Activated T-helper 2 cell treated with anti-CD3 and anti-CD28 coated beads, Interferon-gamma antibody, Interleukin-2, Interleukin-4, amounts not matched to agents 10 μg/mL and 5 μg/mL and 100 μg/mL, durations not matched to agents 14 hours and 24 hours and 36 hours (primary cell): ENCODE results near the gene HK3. TPM values are rescaled to one million over a fixed set of nuclear protein-coding genes. Genes with fewer than 3 reads are reported as not detected.

ENCODE experiments used
- DNase-seq: peaks from one replicate; pipeline ENCODE4 v3.0.0; 2021; ENCODE audit warnings: low spot score
- H3K27ac Mint-ChIP-seq: one replicate; pipeline ENCODE4 v1.8.0; 2021; ENCODE audit warnings: mixed read lengths
- H3K27me3 Mint-ChIP-seq: one replicate; pipeline ENCODE4 v1.8.0; 2021; ENCODE audit warnings: low read depth, mixed read lengths
- H3K36me3 Mint-ChIP-seq: one replicate; pipeline ENCODE4 v1.8.0; 2021; ENCODE audit warnings: low read depth, mixed read lengths
- H3K4me1 Mint-ChIP-seq: one replicate; pipeline ENCODE4 v1.8.0; 2021; ENCODE audit warnings: low read depth, mixed read lengths
- H3K4me3 Mint-ChIP-seq: one replicate; pipeline ENCODE4 v1.8.0; 2021; ENCODE audit warnings: low read depth, mild to moderate bottlenecking, moderate library complexity, mixed read lengths
- H3K9me3 Mint-ChIP-seq: one replicate; pipeline ENCODE4 v1.8.0; 2021; ENCODE audit warnings: mixed read lengths
- intact Hi-C: fragments of 100-400 bp; cut with micrococcal nuclease; formaldehyde crosslinking; loops from one replicate; pipeline ENCODE4 v1.15.1; 2023
- total RNA-seq: library from RNA; stranded (reverse); gene quantifications from 2 replicates; pipeline ENCODE4 v1.2.3, GENCODE V29; 2022

Gene HK3
- total RNA-seq, 1 donor from 2014 or later: 0.52 TPM

DNA sequence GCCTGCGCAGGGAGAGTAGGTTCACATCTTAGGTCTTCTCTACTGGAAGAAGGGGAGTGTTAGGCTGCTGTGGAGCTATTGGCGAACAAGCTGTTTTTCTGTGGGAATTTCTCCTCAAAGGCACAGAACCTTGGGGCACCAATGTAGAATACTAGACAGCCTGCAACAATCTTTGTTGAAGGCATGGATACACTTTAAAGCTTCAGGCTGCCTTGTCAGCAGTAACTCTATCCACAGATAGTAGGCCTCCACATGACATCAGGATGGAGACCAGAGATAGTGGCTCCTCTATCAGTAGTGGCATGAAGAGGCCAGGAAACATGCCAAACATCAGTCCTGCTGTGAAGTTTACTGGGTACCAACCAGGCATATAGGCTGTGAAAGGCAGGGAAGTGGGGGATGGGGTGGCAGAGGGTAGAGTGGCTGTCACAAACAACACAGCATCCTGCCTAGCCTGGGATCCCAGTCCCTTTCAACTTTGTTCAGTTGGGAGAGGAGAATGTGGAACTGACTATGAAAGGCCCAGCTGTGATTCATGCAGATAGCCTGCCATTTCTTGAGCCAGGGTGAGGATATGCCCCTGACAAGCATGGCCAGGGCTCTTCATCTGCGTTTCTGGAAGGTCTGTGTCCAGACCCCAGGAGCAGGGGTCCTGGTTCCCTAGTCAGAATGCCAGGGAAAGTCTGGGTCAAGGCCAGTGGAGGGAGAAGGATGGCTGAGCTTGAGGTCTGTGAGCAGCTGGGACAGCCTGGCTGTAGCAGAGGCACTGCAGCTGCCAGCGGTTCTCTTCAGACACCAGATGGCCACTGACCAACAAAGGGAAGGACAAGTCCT lies 1.0 kb upstream of the HK3 start:
- Mint-ChIP-seq H3K36me3 (peaks cover 32% of the 10 kb centered on the region), H3K9me3 (no peaks in the 10 kb centered on the region), H3K27ac (no peak overlapping the region), H3K4me3 (no peak overlapping the region), H3K27me3 (no peaks in the 10 kb centered on the region), H3K4me1 (peaks cover 17% of the 10 kb centered on the region)
- no peak for DNase-seq
- intact Hi-C loops: loop anchor here (5.0 kb wide), 1 partner anchor 57 kb away; no protein-coding TSS in a partner anchor

DNA sequence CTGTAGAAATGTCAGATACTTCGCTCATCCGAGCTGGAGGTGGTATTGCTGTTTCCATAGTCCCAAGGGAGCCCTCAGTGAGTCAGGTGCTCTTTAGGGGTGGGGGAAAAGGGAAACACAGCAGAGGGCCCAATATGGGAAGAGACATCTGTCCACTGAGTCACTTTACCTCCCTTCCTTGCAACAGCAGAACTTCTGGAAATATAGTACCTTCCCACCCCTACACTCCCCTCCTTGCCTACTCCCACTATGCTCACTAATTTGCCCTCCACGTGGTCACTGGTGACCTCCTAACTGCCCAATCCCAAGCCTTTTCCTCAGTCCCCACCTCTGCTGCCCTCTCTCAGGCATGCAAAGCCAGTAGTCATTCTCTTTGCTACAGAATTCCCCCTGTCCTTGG lies 1.9 kb downstream of the HK3 start:
- intact Hi-C loops: no loop called here
- no peaks in the 10 kb centered on the region for H3K27me3 Mint-ChIP-seq
- DNase-seq: no peak
- H3K27ac Mint-ChIP-seq: no peak overlapping the region
- H3K36me3 Mint-ChIP-seq: peaks cover 11% of the 10 kb centered on the region
- no peaks in the 10 kb centered on the region for H3K9me3 Mint-ChIP-seq
- peaks cover 17% of the 10 kb centered on the region for H3K4me1 Mint-ChIP-seq
- no peak overlapping the region for H3K4me3 Mint-ChIP-seq

DNA sequence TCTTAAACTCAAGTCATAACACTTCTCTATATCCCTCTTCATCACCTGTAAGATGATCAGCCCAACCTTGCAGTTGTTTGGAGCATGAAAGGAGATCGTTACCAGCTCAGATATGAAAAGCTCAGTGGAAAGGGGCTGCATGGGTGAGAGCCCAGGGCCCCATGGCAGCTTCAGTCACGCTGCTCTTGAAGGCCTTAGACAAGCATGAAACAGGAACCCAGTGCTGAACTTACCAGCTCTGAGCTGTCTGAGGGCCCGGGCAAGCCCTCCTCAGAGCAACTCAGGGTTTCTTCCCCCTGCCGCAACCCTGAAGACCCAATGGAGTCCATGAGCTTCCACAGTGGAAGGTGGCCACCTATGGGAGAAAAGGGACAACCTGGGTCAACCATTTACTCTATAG lies 3.3 kb downstream of the HK3 start:
- no peaks in the 10 kb centered on the region for H3K9me3 Mint-ChIP-seq

DNA sequence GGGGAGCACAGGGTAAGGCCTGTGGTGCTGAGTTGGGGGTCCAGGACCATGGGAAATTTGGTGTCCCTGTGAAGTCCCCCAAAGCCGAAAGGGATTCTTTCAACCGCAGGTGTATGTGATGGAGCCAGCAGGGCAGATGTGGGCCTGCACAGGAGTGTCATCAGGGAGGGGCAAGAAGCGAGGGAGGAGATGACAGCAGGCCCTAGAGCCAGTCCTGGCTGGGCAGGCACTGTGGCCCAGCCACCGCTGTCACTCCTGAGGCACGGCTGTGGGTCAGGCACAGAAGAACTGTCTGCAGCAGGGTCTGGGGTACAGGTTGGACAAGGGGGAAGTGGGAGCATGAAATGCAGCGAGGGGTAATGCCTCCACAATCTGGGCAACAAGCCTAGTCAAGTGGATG lies 4.8 kb downstream of the HK3 start:
- peaks cover under 1% of the 10 kb centered on the region for H3K36me3 Mint-ChIP-seq
- no peak for DNase-seq
- H3K4me1 Mint-ChIP-seq: peaks cover 5% of the 10 kb centered on the region
- peaks cover 6% of the 10 kb centered on the region for H3K27me3 Mint-ChIP-seq
- H3K4me3 Mint-ChIP-seq: no peak overlapping the region
- H3K27ac Mint-ChIP-seq: no peak overlapping the region
- intact Hi-C loops: no loop called here
- H3K9me3 Mint-ChIP-seq: no peaks in the 10 kb centered on the region

More for the DNA sequence above, 3.3 kb downstream of the HK3 start:
- Mint-ChIP-seq H3K4me1 (peaks cover 10% of the 10 kb centered on the region), H3K36me3 (peaks cover 4% of the 10 kb centered on the region), H3K4me3 (no peak overlapping the region), H3K27ac (no peak overlapping the region), H3K27me3 (peaks cover 6% of the 10 kb centered on the region)
- DNase-seq: no peak
- intact Hi-C loops: no loop called here

DNA sequence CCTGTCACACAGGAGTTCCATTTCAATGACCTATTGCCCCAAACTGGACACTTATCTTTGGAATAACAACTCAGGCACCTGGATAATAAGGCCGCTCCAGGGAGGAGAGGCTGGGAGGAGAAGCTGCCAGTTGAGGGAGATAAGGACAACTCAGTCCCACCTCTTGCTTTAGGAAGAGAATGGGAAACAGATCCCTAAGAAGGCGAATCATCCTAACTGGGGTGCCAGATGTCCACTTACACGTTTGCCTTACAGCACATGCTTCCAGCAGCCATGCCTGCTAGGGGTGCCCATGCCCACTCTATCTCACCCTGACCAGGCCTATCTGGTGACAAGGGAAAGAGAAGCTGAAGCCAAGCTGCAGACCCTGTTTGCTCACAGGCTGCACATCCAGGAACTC lies 6.5 kb downstream of the HK3 start:
- H3K27ac Mint-ChIP-seq: no peak overlapping the region
- peaks cover 6% of the 10 kb centered on the region for H3K27me3 Mint-ChIP-seq
- H3K4me3 Mint-ChIP-seq: no peak overlapping the region
- H3K9me3 Mint-ChIP-seq: no peaks in the 10 kb centered on the region
- no peak for DNase-seq
- no peaks in the 10 kb centered on the region for H3K4me1 Mint-ChIP-seq
- H3K36me3 Mint-ChIP-seq: no peaks in the 10 kb centered on the region
- intact Hi-C loops: no loop called here

DNA sequence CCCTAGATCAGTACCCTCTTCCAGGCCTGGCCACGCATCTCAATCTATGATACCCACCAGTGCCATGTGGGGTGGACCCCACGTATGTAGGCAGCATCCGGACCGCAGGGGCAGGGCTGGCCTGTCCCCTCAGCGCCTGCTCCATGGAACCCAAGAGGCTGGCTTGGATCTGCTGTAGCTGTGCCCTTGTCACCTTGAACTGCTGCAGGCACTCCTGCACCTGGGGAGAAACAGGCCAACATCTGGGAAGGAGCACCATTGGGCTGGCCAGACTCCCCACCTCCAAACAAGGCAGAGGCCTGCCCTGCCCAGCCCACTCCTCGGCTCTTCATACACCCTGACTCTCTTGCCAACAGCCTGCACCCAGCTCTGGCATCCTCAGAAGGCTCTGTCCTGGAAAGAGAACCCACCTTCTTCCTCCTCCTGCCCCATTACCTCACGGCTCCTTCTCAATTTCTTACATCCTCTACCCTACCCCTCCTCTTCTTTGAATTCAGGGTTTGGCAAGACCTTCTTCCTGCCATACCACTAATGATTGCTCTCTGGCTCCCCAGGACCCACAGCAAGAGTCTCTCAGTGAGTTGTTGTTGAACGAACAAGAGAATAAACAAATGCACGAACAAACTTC lies 7.7 kb downstream of the HK3 start:
- no peak overlapping the region for H3K4me3 Mint-ChIP-seq
- H3K27ac Mint-ChIP-seq: no peak overlapping the region
- H3K36me3 Mint-ChIP-seq: no peaks in the 10 kb centered on the region
- no peak for DNase-seq
- no peaks in the 10 kb centered on the region for H3K9me3 Mint-ChIP-seq
- no peaks in the 10 kb centered on the region for H3K4me1 Mint-ChIP-seq
- intact Hi-C loops: no loop called here
- H3K27me3 Mint-ChIP-seq: peaks cover 6% of the 10 kb centered on the region

DNA sequence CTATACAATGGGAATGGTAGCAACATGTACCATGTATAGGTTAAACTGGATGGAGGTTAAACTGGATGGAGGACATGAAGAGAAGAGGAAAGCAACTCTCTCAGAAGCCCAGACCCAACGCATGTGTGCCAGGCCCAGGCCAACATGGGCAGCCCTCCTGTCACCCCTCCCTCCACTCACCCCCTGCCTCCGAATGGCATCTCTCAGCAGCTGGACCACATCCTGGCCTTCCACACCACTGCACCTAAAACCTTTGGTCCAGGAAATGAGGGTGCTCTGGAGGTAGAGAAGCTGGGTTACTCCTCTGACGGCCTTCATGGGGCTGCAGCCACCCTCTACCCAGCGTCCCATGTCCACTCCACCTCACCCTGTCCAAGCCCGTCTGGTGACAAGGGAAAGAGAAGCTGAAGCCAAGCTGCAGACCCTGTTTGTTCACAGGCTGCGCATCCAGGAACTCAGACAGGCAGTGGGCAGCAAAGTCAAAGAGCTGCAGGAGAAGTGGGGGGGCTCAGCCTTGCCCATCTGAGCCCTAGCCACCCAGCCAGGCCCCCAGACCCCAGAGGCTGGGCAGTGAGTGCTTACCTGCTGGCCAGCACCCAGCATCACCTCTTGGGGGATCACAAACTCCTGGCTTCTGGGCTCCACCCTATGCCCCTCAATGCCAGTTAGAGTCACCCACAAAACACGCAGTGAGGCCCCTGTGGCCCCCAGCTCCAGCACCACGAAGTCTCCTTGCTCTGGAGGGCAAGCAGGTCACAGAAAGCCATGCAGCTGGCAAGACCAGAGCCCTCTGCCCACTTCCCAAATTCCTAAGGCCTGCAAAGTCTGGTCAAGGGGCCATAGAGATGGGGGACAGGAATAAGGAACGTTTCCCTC lies 8.5 kb downstream of the HK3 start:
- H3K9me3 Mint-ChIP-seq: no peaks in the 10 kb centered on the region
- peaks cover 6% of the 10 kb centered on the region for H3K27me3 Mint-ChIP-seq
- no peak for DNase-seq
- H3K4me1 Mint-ChIP-seq: no peaks in the 10 kb centered on the region
- H3K36me3 Mint-ChIP-seq: no peaks in the 10 kb centered on the region
- intact Hi-C loops: no loop called here
- no peak overlapping the region for H3K27ac Mint-ChIP-seq
- H3K4me3 Mint-ChIP-seq: no peak overlapping the region

DNA sequence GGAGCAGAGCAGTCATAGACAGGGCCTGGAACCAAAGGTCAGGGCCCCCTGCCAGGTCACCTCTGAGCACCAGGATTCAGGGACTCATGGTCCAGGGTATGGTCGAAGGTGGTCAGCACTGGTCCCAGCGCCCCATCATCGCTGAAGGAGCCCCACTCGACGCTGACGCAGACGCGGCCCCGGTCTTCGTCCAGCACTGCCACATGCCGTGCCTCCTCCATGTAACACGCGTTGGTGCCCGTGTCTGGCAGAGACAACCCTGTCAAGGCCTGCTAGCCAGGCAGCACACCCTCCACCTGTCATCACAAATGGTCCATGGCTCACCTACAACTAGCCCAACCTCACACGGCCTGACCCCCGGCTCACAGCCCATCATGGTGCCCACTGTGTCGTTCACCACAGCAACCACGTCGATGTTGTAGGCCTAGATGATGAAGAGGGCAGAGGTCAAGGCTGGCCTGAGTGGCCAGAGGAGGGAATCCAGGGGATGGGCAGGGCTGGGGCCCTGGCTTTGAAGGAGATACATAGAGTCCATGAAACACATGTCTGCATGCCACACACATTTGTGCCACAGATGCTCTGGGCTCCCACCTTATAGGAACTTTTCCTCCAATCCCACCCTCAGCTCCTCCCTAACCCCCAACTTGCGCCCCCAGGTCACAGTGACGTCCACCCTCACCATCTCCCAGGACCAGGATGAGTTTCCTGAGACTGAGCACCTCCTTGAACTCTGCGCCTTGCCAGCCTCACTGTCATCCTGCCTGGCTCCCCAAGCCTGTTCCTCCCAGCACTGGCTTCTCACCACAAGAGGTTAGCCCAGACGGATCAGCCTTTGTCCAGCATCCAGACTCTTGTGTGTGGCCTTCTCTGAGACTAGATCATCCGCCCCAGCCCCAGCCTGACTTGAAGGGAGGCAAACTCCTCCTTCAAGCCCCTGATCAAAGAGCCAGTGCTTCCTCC lies 9.5 kb downstream of the HK3 start:
- intact Hi-C loops: no loop called here
- Mint-ChIP-seq H3K4me3 (no peak overlapping the region), H3K27ac (no peak overlapping the region), H3K4me1 (no peaks in the 10 kb centered on the region), H3K27me3 (peaks cover 6% of the 10 kb centered on the region), H3K9me3 (no peaks in the 10 kb centered on the region), H3K36me3 (no peaks in the 10 kb centered on the region)
- DNase-seq: no peak

DNA sequence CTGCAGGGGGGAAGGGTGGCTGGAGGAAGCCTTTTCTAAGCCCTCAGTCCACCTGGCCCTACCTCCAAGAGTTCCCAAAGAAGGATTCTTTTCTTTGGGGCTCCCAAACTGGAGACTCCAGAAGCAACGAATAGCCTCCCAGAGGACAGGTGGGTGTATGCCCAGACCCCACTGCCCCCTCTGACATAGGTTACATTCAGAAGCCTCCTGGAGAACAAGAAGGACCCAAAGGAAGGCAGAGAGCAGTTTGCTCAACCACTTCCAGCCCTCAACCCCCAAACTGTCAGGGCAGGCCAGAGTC lies 10.3 kb downstream of the HK3 start:
- Mint-ChIP-seq H3K27ac (no peak overlapping the region), H3K36me3 (no peaks in the 10 kb centered on the region), H3K4me1 (no peaks in the 10 kb centered on the region), H3K9me3 (no peaks in the 10 kb centered on the region), H3K4me3 (no peak overlapping the region), H3K27me3 (peaks cover 6% of the 10 kb centered on the region)
- DNase-seq: no peak
- intact Hi-C loops: no loop called here

DNA sequence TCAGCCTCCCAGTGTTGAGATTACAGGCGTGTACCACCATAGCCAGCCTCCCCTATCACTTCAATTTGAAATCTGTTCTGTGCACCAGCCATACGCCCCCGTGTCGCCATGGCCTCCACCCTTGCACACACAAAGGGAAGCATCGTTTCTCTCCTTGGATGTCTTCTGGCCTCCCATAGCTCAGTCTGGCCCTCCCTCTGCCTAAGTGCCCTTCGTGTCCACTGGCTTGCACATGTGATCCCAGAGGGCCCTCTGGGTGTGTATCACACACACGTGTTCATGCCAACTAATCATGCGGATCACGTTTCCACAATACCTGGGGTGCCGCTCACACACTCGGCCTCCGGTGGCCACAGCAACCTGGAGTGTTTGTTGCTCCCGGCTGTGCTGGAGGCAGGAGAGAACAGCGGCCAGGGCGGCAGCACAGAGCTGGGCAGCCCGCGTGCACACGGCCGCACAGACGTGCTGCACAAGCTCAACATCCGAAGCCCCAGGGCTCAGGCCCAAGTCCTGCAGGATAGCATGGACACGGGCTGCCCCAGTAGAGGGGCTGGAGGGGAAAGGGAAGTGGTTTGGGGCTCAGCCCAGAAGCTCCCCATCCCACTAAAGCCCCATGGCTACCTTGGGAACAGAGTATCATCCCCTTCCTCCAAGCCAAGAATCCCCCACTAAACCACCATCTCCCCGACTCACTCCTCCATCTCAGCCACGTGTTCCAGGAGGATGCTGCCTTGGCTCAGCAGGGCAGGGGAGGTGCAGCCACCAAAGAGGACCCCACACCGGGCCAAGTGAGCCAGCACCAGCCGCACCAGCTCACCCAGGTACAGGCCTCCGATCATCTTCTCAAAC lies 10.9 kb downstream of the HK3 start:
- Mint-ChIP-seq H3K36me3 (no peaks in the 10 kb centered on the region), H3K9me3 (no peaks in the 10 kb centered on the region), H3K4me1 (no peaks in the 10 kb centered on the region), H3K27me3 (peaks cover 6% of the 10 kb centered on the region), H3K27ac (no peak overlapping the region), H3K4me3 (no peak overlapping the region)
- intact Hi-C loops: no loop called here
- DNase-seq: no peak

DNA sequence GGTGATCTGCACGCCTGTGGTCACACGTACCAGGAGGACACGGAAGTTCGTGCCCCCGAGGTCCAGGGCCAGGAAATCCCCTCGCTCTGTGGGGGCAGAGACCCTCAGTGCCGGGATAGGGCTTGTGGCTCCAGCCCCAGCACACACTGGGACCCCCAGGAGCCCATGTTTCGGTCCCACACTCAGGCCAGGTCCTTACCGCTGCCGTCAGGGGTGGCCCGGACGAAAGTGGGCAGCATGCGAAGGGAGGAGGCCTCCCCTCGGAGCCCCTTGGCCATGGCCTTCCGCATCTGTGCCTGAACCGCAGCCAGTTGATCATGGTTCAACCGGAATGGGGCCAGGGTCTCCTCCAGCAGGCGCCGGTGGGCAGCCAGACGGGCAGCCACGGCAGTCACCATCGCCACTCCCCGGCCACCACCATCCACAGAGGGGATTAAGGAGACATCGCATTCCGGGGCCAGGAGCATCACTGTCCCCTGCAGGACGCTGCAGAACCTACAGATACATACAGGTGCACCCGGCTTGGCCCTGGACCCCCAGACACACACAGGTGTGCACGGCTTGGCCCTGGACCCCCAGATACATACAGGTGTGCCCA lies 11.8 kb downstream of the HK3 start:
- Mint-ChIP-seq H3K4me1 (no peaks in the 10 kb centered on the region), H3K36me3 (no peaks in the 10 kb centered on the region)

More for the DNA sequence above, 11.8 kb downstream of the HK3 start:
- intact Hi-C loops: no loop called here
- Mint-ChIP-seq H3K27me3 (peaks cover 6% of the 10 kb centered on the region), H3K4me3 (no peak overlapping the region), H3K27ac (no peak overlapping the region), H3K9me3 (no peaks in the 10 kb centered on the region)
- DNase-seq: no peak
